CD14-positive monocyte (primary cell): ENCODE measurements around the gene POU3F4. TPM values are rescaled to one million over a fixed set of nuclear protein-coding genes. Genes with fewer than 3 reads are reported as not detected.

Experiments used
- DNase-seq, 3 donors: peaks; one replicate each; pipeline ENCODE4 v3.0.0-alpha.2; 2011 to 2022
- H2AFZ ChIP-seq: 2 replicates; pipeline ENCODE4 v1.6.0; 2012; ENCODE audit warnings: mild to moderate bottlenecking, low read depth, low read length, inconsistent platforms; ENCODE audit not compliant: insufficient read depth, poor library complexity, severe bottlenecking
- H3K27ac ChIP-seq, 2 donors: 1 replicate in 1 of 2; 2 replicates in 1 of 2; pipeline ENCODE4 v1.5.1; 2012 to 2013; ENCODE audit warnings: low read length in 2 of 2, control low read depth in 1 of 2, inconsistent platforms in 1 of 2, low read depth in 1 of 2, mild to moderate bottlenecking in 1 of 2
- H3K27me3 ChIP-seq, 2 donors: one replicate each; pipeline versions ENCODE4 v1.6.0 to v1.6.1; 2011 to 2013; ENCODE audit warnings: low read length in 2 of 2; ENCODE audit not compliant: control insufficient read depth in 2 of 2, insufficient read depth in 2 of 2
- H3K36me3 ChIP-seq, 2 donors: replicated peaks in 1 of 2; 1 replicate in 1 of 2; 2 replicates in 1 of 2; pipeline versions ENCODE4 v1.5.1 to v1.6.1; 2012 to 2013; ENCODE audit warnings: low read length in 2 of 2, control low read depth in 1 of 2, inconsistent platforms in 1 of 2, mild to moderate bottlenecking in 1 of 2; ENCODE audit not compliant: insufficient read depth in 2 of 2, control insufficient read depth in 1 of 2
- H3K4me1 ChIP-seq, 2 donors: 1 replicate in 1 of 2; 2 replicates in 1 of 2; pipeline versions ENCODE4 v1.5.1 to v1.6.1; 2012 to 2013; ENCODE audit warnings: low read length in 2 of 2, control low read depth in 1 of 2, inconsistent platforms in 1 of 2, mild to moderate bottlenecking in 1 of 2, moderate library complexity in 1 of 2; ENCODE audit not compliant: insufficient read depth in 2 of 2, control insufficient read depth in 1 of 2
- H3K4me2 ChIP-seq: replicated peaks from 2 replicates; pipeline ENCODE3; 2012; ENCODE audit warnings: low read length, moderate library complexity, mild to moderate bottlenecking; ENCODE audit not compliant: poor library complexity, severe bottlenecking; ENCODE audit errors: extremely low read depth
- H3K4me3 ChIP-seq, 3 experiments: fragments of 200-600 bp in 1 of 3; sonication (generic) in 1 of 3; replicated peaks in 1 of 3; 1 replicate in 2 of 3; 2 replicates in 1 of 3; pipeline ENCODE4 v1.5.1; 2011 to 2013; ENCODE audit warnings: low read length in 3 of 3, mild to moderate bottlenecking in 3 of 3, control low read depth in 2 of 3, low read depth in 2 of 3, inconsistent platforms in 1 of 3, moderate library complexity in 1 of 3
- H3K79me2 ChIP-seq: 2 replicates; pipeline ENCODE4 v1.6.0; 2012; ENCODE audit warnings: mild to moderate bottlenecking, control low read depth, inconsistent platforms, low read length, moderate library complexity; ENCODE audit not compliant: insufficient read depth
- H3K9ac ChIP-seq: 2 replicates; pipeline ENCODE4 v1.6.0; 2017; ENCODE audit warnings: low read length, mild to moderate bottlenecking; ENCODE audit not compliant: insufficient read depth, poor library complexity, severe bottlenecking
- H3K9me3 ChIP-seq, 2 donors: replicated peaks in 1 of 2; 1 replicate in 1 of 2; 2 replicates in 1 of 2; pipeline versions ENCODE4 v1.5.1 to v1.6.1; 2012 to 2013; ENCODE audit warnings: low read length in 2 of 2, control low read depth in 1 of 2; ENCODE audit not compliant: control insufficient read depth in 1 of 2, insufficient read depth in 1 of 2
- H4K20me1 ChIP-seq: 2 replicates; pipeline ENCODE4 v1.6.0; 2012; ENCODE audit warnings: mild to moderate bottlenecking, low read length, control low read depth, moderate library complexity; ENCODE audit not compliant: insufficient read depth
- H3K27ac Mint-ChIP-seq, 7 donors: one replicate each; pipeline ENCODE4 v1.8.0; 2020; ENCODE audit warnings: mild to moderate bottlenecking in 7 of 7, mixed read lengths in 7 of 7, moderate library complexity in 6 of 7, inconsistent platforms in 2 of 7
- H3K27me3 Mint-ChIP-seq, 3 donors: one replicate each; pipeline ENCODE4 v1.8.0; 2021 to 2022; ENCODE audit warnings: low read depth in 3 of 3, mild to moderate bottlenecking in 3 of 3, mixed read lengths in 3 of 3, moderate library complexity in 3 of 3, inconsistent platforms in 1 of 3
- H3K36me3 Mint-ChIP-seq, 2 donors: one replicate each; pipeline ENCODE4 v1.8.0; 2020; ENCODE audit warnings: mixed read lengths in 2 of 2, inconsistent platforms in 1 of 2, mild to moderate bottlenecking in 1 of 2
- H3K4me1 Mint-ChIP-seq: one replicate; pipeline ENCODE4 v1.8.0; 2020; ENCODE audit warnings: mild to moderate bottlenecking, mixed read lengths
- H3K4me3 Mint-ChIP-seq, 2 donors: one replicate each; pipeline ENCODE4 v1.8.0; 2020; ENCODE audit warnings: mild to moderate bottlenecking in 2 of 2, mixed read lengths in 2 of 2, moderate library complexity in 1 of 2
- H3K9me3 Mint-ChIP-seq, 7 donors: one replicate each; pipeline ENCODE4 v1.8.0; 2020 to 2022; ENCODE audit warnings: mixed read lengths in 7 of 7, mild to moderate bottlenecking in 6 of 7, moderate library complexity in 6 of 7, inconsistent platforms in 2 of 7
- CTCF ChIP-seq: fragments of 200-600 bp; IDR thresholded peaks from one replicate; pipeline ENCODE4 v1.8.0; 2022; ENCODE audit warnings: antibody characterized with exemption, mild to moderate bottlenecking
- WGBS: methylation state at CpG from one replicate; pipeline ENCODE4 v1.1.5; 2013; ENCODE audit warnings: missing lambda C conversion rate; ENCODE audit not compliant: insufficient coverage; 5-methylcytosine and 5-hydroxymethylcytosine counted together
- intact Hi-C, 2 donors: fragments of 100-400 bp; cut with micrococcal nuclease; formaldehyde crosslinking; loops; one replicate each; pipeline versions ENCODE4 v1.15.0 to v1.15.1; 2023
- polyA plus RNA-seq, 3 donors: library from polyadenylated mRNA; depleted of rRNA in 1 of 3; unstranded in 2 of 3; stranded (reverse) in 1 of 3; fragments of 300-500 nt in 2 of 3; fragments of >200 nt in 1 of 3; fragmentation: Illumina TruSeq in 2 of 3; gene quantifications; 1 replicate in 2 of 3; 2 replicates in 1 of 3; pipeline ENCODE4 v1.2.3, GENCODE V29; 2012 to 2021

Gene POU3F4
- polyA plus RNA-seq, 3 donors, result not detected

GRCh38 chrX:83501530-83501929 lies 6.6 kb upstream of the POU3F4 start:
- H3K9ac ChIP-seq, result no peak overlapping the region
- no peaks in the 10 kb centered on the region for H3K36me3 ChIP-seq
- no peak overlapping the region for H3K27ac ChIP-seq
- Mint-ChIP-seq H3K27ac (no peak overlapping the region), H3K4me1 (no peaks in the 10 kb centered on the region), H3K36me3 (no peaks in the 10 kb centered on the region), H3K4me3 (no peak overlapping the region), H3K9me3 (peaks cover 0 to 17% (median 0%) of the 10 kb centered on the region in 7 donors), H3K27me3 (peaks cover 48 to 53% (median 49%) of the 10 kb centered on the region in 3 donors)
- TF ChIP-seq CTCF, result no peak
- H2AFZ ChIP-seq, result no peak overlapping the region
- H3K79me2 ChIP-seq, result no peaks in the 10 kb centered on the region
- no peak overlapping the region for H3K4me3 ChIP-seq
- DNase-seq, result no peak
- H3K4me1 ChIP-seq, result no peaks in the 10 kb centered on the region
- WGBS, result 2% methylated on average over 9 of the region's 11 CpGs
- no peaks in the 10 kb centered on the region for H4K20me1 ChIP-seq
- H3K9me3 ChIP-seq, result no peaks in the 10 kb centered on the region
- intact Hi-C loops, result no loop called here
- peaks cover 14 to 49% of the 10 kb centered on the region in 2 donors for H3K27me3 ChIP-seq
- no peak overlapping the region for H3K4me2 ChIP-seq

GRCh38 chrX:83504721-83505479 lies 3.2 kb upstream of the POU3F4 start:
- WGBS, result no CpG with 5 or more reads among the region's 11 CpGs
- H2AFZ ChIP-seq, result no peak overlapping the region
- H3K4me1 ChIP-seq, result no peaks in the 10 kb centered on the region
- Mint-ChIP-seq H3K9me3 (peaks cover 0 to 34% (median 21%) of the 10 kb centered on the region in 7 donors), H3K4me3 (peak overlapping the region in 1 of 2 donors; percentile 4), H3K36me3 (peaks cover 4 to 6% of the 10 kb centered on the region in 2 donors), H3K27me3 (peaks cover 75 to 84% (median 78%) of the 10 kb centered on the region in 3 donors), H3K27ac (no peak overlapping the region), H3K4me1 (no peaks in the 10 kb centered on the region)
- H3K27ac ChIP-seq, result no peak overlapping the region
- H3K9ac ChIP-seq, result no peak overlapping the region
- no peaks in the 10 kb centered on the region for H4K20me1 ChIP-seq
- H3K9me3 ChIP-seq, result peaks cover 6 to 15% of the 10 kb centered on the region in 2 donors
- no peaks in the 10 kb centered on the region for H3K36me3 ChIP-seq
- DNase-seq, result no peak
- peaks cover 27 to 81% of the 10 kb centered on the region in 2 donors for H3K27me3 ChIP-seq
- no peak overlapping the region for H3K4me3 ChIP-seq
- TF ChIP-seq CTCF, result no peak
- no peak overlapping the region for H3K4me2 ChIP-seq
- no peaks in the 10 kb centered on the region for H3K79me2 ChIP-seq
- intact Hi-C loops, result no loop called here
